Stomach (tissue), 9 donors: Measurements from ENCODE around the gene CDIPT. TPM values are rescaled to one million over a fixed set of nuclear protein-coding genes. Genes with fewer than 3 reads are reported as not detected.

Source experiments
- DNase-seq, 2 donors: peaks; one replicate each; pipeline versions ENCODE4 v3.0.0 to v3.0.0-alpha.2; 2013 to 2019
- H3K27ac ChIP-seq, 5 donors: fragments of 200-600 bp in 4 of 5; sonication (generic) in 4 of 5; one replicate each; pipeline ENCODE4 v1.5.1; 2013 to 2019; ENCODE audit warnings: mild to moderate bottlenecking in 1 of 5, moderate library complexity in 1 of 5
- H3K27me3 ChIP-seq, 3 donors: fragments of 200-600 bp; sonication (generic); one replicate each; pipeline ENCODE4 v1.5.1; 2017 to 2019; ENCODE audit warnings: mixed run types in 1 of 3
- H3K36me3 ChIP-seq, 4 donors: fragments of 200-600 bp; sonication (generic); 1 replicate in 3 of 4; 2 replicates in 1 of 4; pipeline ENCODE4 v1.5.1; 2016 to 2019
- H3K4me1 ChIP-seq, 4 donors: fragments of 200-600 bp; sonication (generic); one replicate each; pipeline ENCODE4 v1.5.1; 2016 to 2019
- H3K4me3 ChIP-seq, 4 donors: fragments of 200-600 bp; sonication (generic) in 3 of 4; one replicate each; pipeline ENCODE4 v1.5.1; 2016 to 2019; ENCODE audit warnings: mild to moderate bottlenecking in 1 of 4
- H3K9me3 ChIP-seq, 4 donors: fragments of 200-600 bp; sonication (generic); one replicate each; pipeline ENCODE4 v1.5.1; 2016 to 2019
- CTCF ChIP-seq, 7 experiments: fragments of 450-650 bp in 4 of 7; fragments of 200-600 bp in 3 of 7; sonication (generic) in 3 of 7; IDR thresholded peaks; one replicate each; pipeline ENCODE4 v1.5.1; 2016 to 2019; ENCODE audit warnings: antibody characterized with exemption in 7 of 7, control low read depth in 2 of 7, mild to moderate bottlenecking in 1 of 7
- EP300 ChIP-seq: sonication (generic); formaldehyde crosslinking; IDR thresholded peaks from one replicate; pipeline ENCODE4 v1.6.1; 2017; ENCODE audit warnings: antibody characterized with exemption
- POLR2A ChIP-seq, 4 donors: fragments of 450-650 bp; IDR thresholded peaks; one replicate each; pipeline ENCODE4 v1.6.1; 2016; ENCODE audit warnings: antibody characterized with exemption in 4 of 4, control low read depth in 2 of 4, mild to moderate bottlenecking in 1 of 4, moderate library complexity in 1 of 4
- POLR2AphosphoS5 ChIP-seq, 3 donors: sonication (generic); formaldehyde crosslinking; IDR thresholded peaks; one replicate each; pipeline ENCODE4 v1.6.1; 2016; ENCODE audit warnings: antibody characterized with exemption in 3 of 3
- WGBS, 5 donors: extraction: QIAGEN DNeasy Blood & Tissue Kit in 3 of 5; methylation state at CpG; one replicate each; pipeline versions ENCODE4 v1.1.5 to v1.1.7; 2013 to 2018; 5-methylcytosine and 5-hydroxymethylcytosine counted together
- intact Hi-C: fragments of 100-400 bp; cut with DNase I; formaldehyde crosslinking; loops from one replicate; pipeline ENCODE4 v1.15.1; 2023; ENCODE audit warnings: low total_unique reads
- polyA plus RNA-seq, 3 donors: library from polyadenylated mRNA; stranded (reverse); fragments of 200-250 nt; gene quantifications; one replicate each; pipeline ENCODE4 v1.2.3, GENCODE V29; 2013
- total RNA-seq, 5 donors: library from RNA; depleted of rRNA; stranded (reverse); fragments of >200 nt; gene quantifications; one replicate each; pipeline versions ENCODE4 v1.1.0 to v1.2.3, GENCODE V29; 2014 to 2016
- donor health status: healthy with polysubstance abuse.
- donor health status: Bipolar disorder and iron deficiency.
- donor health status: healthy.

CDIPT gene
- total and polyA plus RNA-seq, 8 donors = 2.3 to 91.5 (median 54.2) TPM

GRCh38 chr16:29857133-29857760 is 5.8 kb downstream of the CDIPT start:
- Histone ChIP-seq H3K4me1 (peaks cover 18 to 62% (median 46%) of the 10 kb centered on the region in 4 donors), H3K36me3 (peaks cover 23 to 38% (median 31%) of the 10 kb centered on the region in 4 donors), H3K27me3 (no peaks in the 10 kb centered on the region), H3K9me3 (no peaks in the 10 kb centered on the region), H3K4me3 (no peak overlapping the region), H3K27ac (peak overlapping the region in 1 of 5 donors; percentile 17)
- 76 to 88% (median 84%) methylated on average over 7 of the region's 7 CpGs for WGBS, 5 donors
- intact Hi-C loops = loop anchor here (5.0 kb wide), 1 partner anchor 50 kb away; the partner anchor contains the start of gene MAZ
- no peak for DNase-seq
- TF ChIP-seq EP300 = no peak
- TF ChIP-seq CTCF (IDR thresholded peaks at IDR 0.05) = no peak
- no peak for TF ChIP-seq POLR2A (IDR thresholded peaks at IDR 0.05)
- no peak for TF ChIP-seq POLR2AphosphoS5 (IDR thresholded peaks at IDR 0.05)

GRCh38 chr16:29854520-29855100 is 8.4 kb downstream of the CDIPT start:
- no peaks in the 10 kb centered on the region for H3K27me3 ChIP-seq
- H3K27ac ChIP-seq = no peak overlapping the region
- H3K4me1 ChIP-seq = peaks cover 6 to 39% (median 28%) of the 10 kb centered on the region in 4 donors
- no peaks in the 10 kb centered on the region for H3K9me3 ChIP-seq
- H3K36me3 ChIP-seq = peaks cover 12 to 27% (median 15%) of the 10 kb centered on the region in 4 donors
- no peak for DNase-seq
- no peak overlapping the region for H3K4me3 ChIP-seq
- 87 to 92% (median 89%) methylated on average over 5 of the region's 5 CpGs for WGBS, 5 donors
- intact Hi-C loops = loop anchor here (5.0 kb wide), 1 partner anchor 47 kb away; the partner anchor contains the start of gene MAZ
- TF ChIP-seq CTCF (IDR thresholded peaks at IDR 0.05) (no peak), POLR2AphosphoS5 (IDR thresholded peaks at IDR 0.05) (no peak), POLR2A (IDR thresholded peaks at IDR 0.05) (no peak), EP300 (no peak)

- 45 to 68% (median 55%) methylated on average over 7 of the region's 7 CpGs for WGBS, 5 donors
- TF ChIP-seq EP300 (no peak), POLR2A (IDR thresholded peaks at IDR 0.05) (no peak), POLR2AphosphoS5 (IDR thresholded peaks at IDR 0.05) (peak in 2 of 3 donors; percentile 28 to 52), CTCF (IDR thresholded peaks at IDR 0.05) (no peak)
- peak in 1 of 2 donors; percentile 82 for DNase-seq
- Histone ChIP-seq H3K4me3 (no peak overlapping the region), H3K27ac (peak overlapping the region in 4 of 5 donors; percentile 25 to 42 (median 40)), H3K9me3 (no peaks in the 10 kb centered on the region), H3K36me3 (peaks cover 4 to 25% (median 7%) of the 10 kb centered on the region in 4 donors), H3K27me3 (no peaks in the 10 kb centered on the region), H3K4me1 (peaks cover 6 to 34% (median 23%) of the 10 kb centered on the region in 4 donors)
- intact Hi-C loops = no loop called here
Observed at GRCh38 chr16:29852654-29853053, 10.4 kb downstream of the CDIPT start.

- whole genome bisulfite sequencing, 5 donors = 86 to 100% (median 89%) methylated on average over 3 of the region's 3 CpGs
- Histone ChIP-seq H3K27ac (no peak overlapping the region), H3K4me3 (no peak overlapping the region), H3K9me3 (no peaks in the 10 kb centered on the region), H3K27me3 (no peaks in the 10 kb centered on the region), H3K36me3 (peaks cover 19 to 41% (median 23%) of the 10 kb centered on the region in 4 donors), H3K4me1 (peaks cover 3 to 22% (median 13%) of the 10 kb centered on the region in 4 donors)
- no peak for DNase-seq
- TF ChIP-seq EP300 (no peak), CTCF (IDR thresholded peaks at IDR 0.05) (no peak), POLR2AphosphoS5 (IDR thresholded peaks at IDR 0.05) (no peak), POLR2A (IDR thresholded peaks at IDR 0.05) (no peak)
- intact Hi-C loops = no loop called here
Observed at GRCh38 chr16:29850998-29851397, 12.0 kb downstream of the CDIPT start.
